SU-DHL-6 (cell line): ENCODE results near the gene TVP23A.

Experiments
- H2AFZ ChIP-seq: fragments of 200-600 bp; sonication (generic); 2 replicates; pipeline ENCODE4 v1.6.1; 2014; ENCODE audit warnings: low read depth, mild to moderate bottlenecking, moderate library complexity, mixed read lengths, antibody characterized with exemption, low read length; ENCODE audit not compliant: severe bottlenecking
- H3F3A ChIP-seq: fragments of 200-600 bp; shearing (Covaris generic); 2 replicates; pipeline ENCODE4 v1.6.0; 2016; ENCODE audit warnings: antibody characterized with exemption, mild to moderate bottlenecking; ENCODE audit not compliant: insufficient read depth
- H3K27ac ChIP-seq: fragments of 200-600 bp; sonication (generic); 2 replicates; pipeline ENCODE4 v1.5.1; 2016; ENCODE audit warnings: low read depth, mild to moderate bottlenecking, low read length, moderate library complexity, mixed read lengths
- H3K27me3 ChIP-seq: fragments of 200-600 bp; sonication (generic), shearing (Covaris generic); 2 replicates; pipeline ENCODE4 v1.6.0; 2014; ENCODE audit warnings: mild to moderate bottlenecking, low read length
- H3K36me3 ChIP-seq: fragments of 200-600 bp; sonication (generic); 2 replicates; pipeline ENCODE4 v1.6.1; 2014; ENCODE audit warnings: mild to moderate bottlenecking, low read length, mixed read lengths
- H3K4me2 ChIP-seq: fragments of 300-600, 200-600 bp; shearing (Covaris generic), sonication (generic); 2 replicates; pipeline ENCODE4 v1.6.0; 2014; ENCODE audit warnings: low read length, low read depth, mild to moderate bottlenecking; ENCODE audit not compliant: poor library complexity, severe bottlenecking
- H3K4me3 ChIP-seq: fragments of 200-600 bp; sonication (generic); 2 replicates; pipeline ENCODE4 v1.5.1; 2014; ENCODE audit warnings: antibody characterized with exemption, low read length, mild to moderate bottlenecking, mixed read lengths; ENCODE audit not compliant: insufficient read depth, poor library complexity, severe bottlenecking
- H3K79me2 ChIP-seq: fragments of 200-600 bp; sonication (generic); 2 replicates; pipeline ENCODE4 v1.6.1; 2014; ENCODE audit warnings: mild to moderate bottlenecking, low read length, moderate library complexity; ENCODE audit not compliant: insufficient read depth
- H3K9ac ChIP-seq: fragments of 200-600 bp; sonication (generic); 2 replicates; pipeline ENCODE4 v1.7.0; 2014; ENCODE audit warnings: mild to moderate bottlenecking, low read length
- H3K9me2 ChIP-seq: fragments of 200-600 bp; sonication (generic); replicated peaks from 2 replicates; pipeline ENCODE4 v1.6.1; 2014; ENCODE audit warnings: low read length; ENCODE audit not compliant: insufficient read depth
- H3K9me3 ChIP-seq: fragments of 200-600 bp; sonication (generic); 2 replicates; pipeline ENCODE4 v1.6.1; 2014; ENCODE audit warnings: low read length, mixed read lengths; ENCODE audit not compliant: insufficient read depth
- H4K20me1 ChIP-seq: fragments of 200-600 bp; sonication (generic); 2 replicates; pipeline ENCODE4 v1.6.1; 2014; ENCODE audit warnings: low read depth, mild to moderate bottlenecking, antibody characterized with exemption, low read length, moderate library complexity, mixed read lengths
- EZH2phosphoT487 ChIP-seq: fragments of 200-600 bp; sonication (generic), shearing (Covaris generic); conservative IDR thresholded peaks from 2 replicates; pipeline ENCODE4 v1.6.1; 2018; ENCODE audit warnings: mild to moderate bottlenecking, antibody characterized with exemption, low read length, moderate library complexity, mixed read lengths
- TF ChIP-seq, protein P1 (sequence below): fragments of 200-600 bp; sonication (generic); IDR thresholded peaks from one replicate; pipeline ENCODE4 v1.5.1; 2017; ENCODE audit warnings: antibody characterized with exemption, mild to moderate bottlenecking, low read length, moderate library complexity; ENCODE audit not compliant: insufficient read depth, poor library complexity, severe bottlenecking

TVP23A gene

DNA sequence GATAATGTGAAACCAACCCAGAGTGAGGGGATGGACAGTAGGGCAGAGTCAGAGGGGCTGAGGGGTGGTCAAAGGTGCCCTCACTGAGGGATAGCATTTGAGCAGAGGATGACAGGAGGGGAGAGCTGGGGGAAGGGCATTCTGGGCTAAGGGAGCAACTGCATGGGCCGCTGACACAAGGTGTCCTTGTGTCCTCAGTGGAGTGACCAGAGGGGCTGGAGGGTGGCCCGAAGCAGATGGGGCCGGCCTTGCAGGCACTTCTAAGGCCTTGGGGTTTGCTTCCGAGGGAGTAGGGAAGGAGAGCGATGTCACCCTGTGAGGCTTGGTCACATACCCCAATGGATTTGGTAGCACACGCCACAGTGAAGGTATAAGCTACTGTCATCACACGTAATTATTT lies 64.9 kb downstream of the TVP23A start:
- Histone ChIP-seq H3K9me2 (no peaks in the 10 kb centered on the region), H3K27me3 (no peaks in the 10 kb centered on the region), H3K4me2 (no peak overlapping the region), H3K79me2 (no peaks in the 10 kb centered on the region), H3K9ac (no peak overlapping the region), H3F3A (no peaks in the 10 kb centered on the region), H4K20me1 (no peaks in the 10 kb centered on the region), H2AFZ (no peak overlapping the region), H3K4me3 (no peak overlapping the region), H3K36me3 (no peaks in the 10 kb centered on the region), H3K9me3 (no peaks in the 10 kb centered on the region), H3K27ac (no peak overlapping the region)
- TF ChIP-seq EZH2phosphoT487 = no peak
- TF ChIP-seq, protein P1, sequence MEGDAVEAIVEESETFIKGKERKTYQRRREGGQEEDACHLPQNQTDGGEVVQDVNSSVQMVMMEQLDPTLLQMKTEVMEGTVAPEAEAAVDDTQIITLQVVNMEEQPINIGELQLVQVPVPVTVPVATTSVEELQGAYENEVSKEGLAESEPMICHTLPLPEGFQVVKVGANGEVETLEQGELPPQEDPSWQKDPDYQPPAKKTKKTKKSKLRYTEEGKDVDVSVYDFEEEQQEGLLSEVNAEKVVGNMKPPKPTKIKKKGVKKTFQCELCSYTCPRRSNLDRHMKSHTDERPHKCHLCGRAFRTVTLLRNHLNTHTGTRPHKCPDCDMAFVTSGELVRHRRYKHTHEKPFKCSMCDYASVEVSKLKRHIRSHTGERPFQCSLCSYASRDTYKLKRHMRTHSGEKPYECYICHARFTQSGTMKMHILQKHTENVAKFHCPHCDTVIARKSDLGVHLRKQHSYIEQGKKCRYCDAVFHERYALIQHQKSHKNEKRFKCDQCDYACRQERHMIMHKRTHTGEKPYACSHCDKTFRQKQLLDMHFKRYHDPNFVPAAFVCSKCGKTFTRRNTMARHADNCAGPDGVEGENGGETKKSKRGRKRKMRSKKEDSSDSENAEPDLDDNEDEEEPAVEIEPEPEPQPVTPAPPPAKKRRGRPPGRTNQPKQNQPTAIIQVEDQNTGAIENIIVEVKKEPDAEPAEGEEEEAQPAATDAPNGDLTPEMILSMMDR = no peak

DNA sequence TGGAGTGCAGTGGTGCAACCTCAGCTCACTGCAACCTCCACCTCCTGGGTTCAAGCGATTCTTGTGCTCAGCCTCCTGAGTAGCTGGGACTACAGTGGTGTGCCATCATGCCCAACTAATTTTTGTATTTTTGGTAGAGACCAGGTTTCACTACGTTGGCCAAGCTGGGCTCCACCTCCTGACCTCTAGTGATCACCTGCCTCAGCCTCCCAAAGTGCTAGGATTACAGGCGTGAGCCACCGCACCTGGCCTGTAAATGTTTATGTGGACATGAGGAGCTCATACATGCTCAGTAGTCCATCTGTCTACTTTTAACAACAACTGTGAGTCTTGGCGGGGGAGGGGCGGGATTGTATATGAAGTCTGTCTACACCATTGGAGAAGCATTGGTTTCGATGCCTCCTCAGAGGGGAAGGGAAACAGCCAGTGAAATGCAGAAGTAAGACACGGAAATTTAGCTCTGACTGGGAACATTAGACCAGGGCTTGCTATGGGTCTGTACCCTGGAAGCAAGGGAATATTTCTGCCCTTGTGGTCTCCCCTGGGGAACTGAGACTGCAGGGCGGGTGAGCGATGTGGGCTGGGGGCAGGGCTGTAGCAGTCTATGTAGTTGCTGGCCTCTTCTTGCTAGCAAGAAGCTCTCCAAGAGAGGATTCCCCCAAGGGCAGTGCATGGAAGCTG lies 65.6 kb downstream of the TVP23A start:
- H3K4me2 ChIP-seq = no peak overlapping the region

DNA sequence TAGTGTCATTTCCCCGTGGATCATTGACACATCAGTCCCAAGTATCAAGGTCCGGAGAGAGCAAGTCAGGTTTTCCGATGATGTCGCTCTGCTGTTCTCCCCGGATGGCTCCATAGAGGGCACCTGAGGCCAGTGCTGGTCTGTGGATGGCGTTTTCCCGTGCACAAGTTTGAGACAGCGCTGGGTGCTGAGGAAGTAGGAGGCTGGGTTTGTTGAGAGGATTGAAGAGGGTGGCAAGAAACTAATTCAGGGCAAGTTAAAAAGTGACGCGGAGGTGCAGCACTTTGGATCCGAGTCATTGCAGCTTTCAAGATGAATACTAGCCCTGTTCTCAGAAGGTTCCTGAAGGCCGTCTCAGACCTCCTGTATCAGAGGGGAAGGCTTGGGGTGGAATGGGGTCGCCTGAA lies 67.3 kb downstream of the TVP23A start:
- H3K4me2 ChIP-seq = no peak overlapping the region
- H3K9me2 ChIP-seq = no peaks in the 10 kb centered on the region
- H3K4me3 ChIP-seq = no peak overlapping the region
- H3K27me3 ChIP-seq = no peaks in the 10 kb centered on the region
- H3F3A ChIP-seq = no peaks in the 10 kb centered on the region
- TF ChIP-seq EZH2phosphoT487 = no peak
- TF ChIP-seq, protein P1 = no peak
- H4K20me1 ChIP-seq = no peaks in the 10 kb centered on the region
- H2AFZ ChIP-seq = no peak overlapping the region
- H3K36me3 ChIP-seq = no peaks in the 10 kb centered on the region; the same call in 1 of the 2 replicates
- H3K9me3 ChIP-seq = no peaks in the 10 kb centered on the region
- H3K27ac ChIP-seq = no peak overlapping the region
- no peaks in the 10 kb centered on the region; the same call in 1 of the 2 replicates for H3K79me2 ChIP-seq
- no peak overlapping the region for H3K9ac ChIP-seq

More for the DNA sequence above, 65.6 kb downstream of the TVP23A start:
- no peaks in the 10 kb centered on the region; the same call in 1 of the 2 replicates for H3K36me3 ChIP-seq
- no peaks in the 10 kb centered on the region for H3K79me2 ChIP-seq
- no peaks in the 10 kb centered on the region for H4K20me1 ChIP-seq
- no peak overlapping the region for H3K4me3 ChIP-seq
- no peak overlapping the region for H2AFZ ChIP-seq
- no peaks in the 10 kb centered on the region for H3K9me3 ChIP-seq
- no peaks in the 10 kb centered on the region for H3K27me3 ChIP-seq
- no peak overlapping the region for H3K27ac ChIP-seq
- no peak overlapping the region for H3K9ac ChIP-seq
- H3K9me2 ChIP-seq = no peaks in the 10 kb centered on the region
- TF ChIP-seq, protein P1 = no peak
- TF ChIP-seq EZH2phosphoT487 = no peak
- no peaks in the 10 kb centered on the region for H3F3A ChIP-seq
